ENCODE measurements around the gene ZSCAN25. TPM values are rescaled to one million over a fixed set of nuclear protein-coding genes. Genes with fewer than 3 reads are reported as not detected.
A peak's percentile ranks its signal among the peaks of the same experiment; 100 is the strongest.

ZSCAN25 gene
- total RNA-seq, 2 donors from 2014 or later, result 22.2 to 23.1 TPM

DNA sequence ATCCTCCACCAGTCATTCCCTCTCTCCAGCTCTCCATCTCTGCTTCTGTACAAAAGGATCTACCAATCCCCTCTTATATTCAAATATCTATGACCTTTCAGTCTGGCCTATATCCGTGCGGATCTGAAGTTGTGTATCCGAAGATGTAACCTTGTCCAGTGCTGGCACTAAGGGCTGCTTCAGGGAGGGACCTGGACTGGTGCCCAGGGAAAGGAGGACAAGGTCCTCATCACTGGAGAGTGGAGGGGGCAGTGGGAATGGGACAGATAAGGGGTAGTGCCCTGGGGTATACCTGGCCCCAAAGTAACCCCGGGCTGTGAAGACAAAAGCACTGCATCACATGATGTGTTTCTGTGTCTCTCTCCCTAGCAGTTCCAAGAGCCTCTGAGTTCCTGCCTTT is 16.9 kb upstream of the ZSCAN25 start:
- H3K27ac ChIP-seq (ENCODE audit: low read depth, low read length), result no peak overlapping the region
- Mint-ChIP-seq H3K4me3 (no peak overlapping the region), H3K4me1 (no peaks in the 10 kb centered on the region), H3K9me3 (no peaks in the 10 kb centered on the region), H3K27me3 (ENCODE audit: insufficient read depth) (peaks cover 4% of the 10 kb centered on the region), H3K36me3 (ENCODE audit: low read depth) (no peaks in the 10 kb centered on the region), H3K27ac (no peak overlapping the region)
- no peaks in the 10 kb centered on the region for H3K36me3 ChIP-seq (ENCODE audit: control insufficient read depth, insufficient read depth, low read length)
- H3K27me3 ChIP-seq (ENCODE audit: control insufficient read depth, insufficient read depth, low read length, poor library complexity, severe bottlenecking), result no peaks in the 10 kb centered on the region
- 89 to 90% methylated on average over 4 of the region's 4 CpGs for WGBS, 2 experiments (ENCODE audit: insufficient coverage in 1 of 2, insufficient read length in 1 of 2)
- H3K9me3 ChIP-seq (ENCODE audit: control insufficient read depth, low read length), result no peaks in the 10 kb centered on the region
- H3K9ac ChIP-seq (ENCODE audit: extremely low read depth, low read length, poor library complexity, severe bottlenecking), result no peak overlapping the region
- H3K4me3 ChIP-seq (ENCODE audit: low read length), result no peak overlapping the region
- DNase-seq, result no peak
- no peaks in the 10 kb centered on the region for H3K4me1 ChIP-seq (ENCODE audit: control insufficient read depth, insufficient read depth, low read length)
- TF ChIP-seq, protein P1, sequence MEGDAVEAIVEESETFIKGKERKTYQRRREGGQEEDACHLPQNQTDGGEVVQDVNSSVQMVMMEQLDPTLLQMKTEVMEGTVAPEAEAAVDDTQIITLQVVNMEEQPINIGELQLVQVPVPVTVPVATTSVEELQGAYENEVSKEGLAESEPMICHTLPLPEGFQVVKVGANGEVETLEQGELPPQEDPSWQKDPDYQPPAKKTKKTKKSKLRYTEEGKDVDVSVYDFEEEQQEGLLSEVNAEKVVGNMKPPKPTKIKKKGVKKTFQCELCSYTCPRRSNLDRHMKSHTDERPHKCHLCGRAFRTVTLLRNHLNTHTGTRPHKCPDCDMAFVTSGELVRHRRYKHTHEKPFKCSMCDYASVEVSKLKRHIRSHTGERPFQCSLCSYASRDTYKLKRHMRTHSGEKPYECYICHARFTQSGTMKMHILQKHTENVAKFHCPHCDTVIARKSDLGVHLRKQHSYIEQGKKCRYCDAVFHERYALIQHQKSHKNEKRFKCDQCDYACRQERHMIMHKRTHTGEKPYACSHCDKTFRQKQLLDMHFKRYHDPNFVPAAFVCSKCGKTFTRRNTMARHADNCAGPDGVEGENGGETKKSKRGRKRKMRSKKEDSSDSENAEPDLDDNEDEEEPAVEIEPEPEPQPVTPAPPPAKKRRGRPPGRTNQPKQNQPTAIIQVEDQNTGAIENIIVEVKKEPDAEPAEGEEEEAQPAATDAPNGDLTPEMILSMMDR (conservative IDR thresholded peaks at IDR 0.05), result no peak

DNA sequence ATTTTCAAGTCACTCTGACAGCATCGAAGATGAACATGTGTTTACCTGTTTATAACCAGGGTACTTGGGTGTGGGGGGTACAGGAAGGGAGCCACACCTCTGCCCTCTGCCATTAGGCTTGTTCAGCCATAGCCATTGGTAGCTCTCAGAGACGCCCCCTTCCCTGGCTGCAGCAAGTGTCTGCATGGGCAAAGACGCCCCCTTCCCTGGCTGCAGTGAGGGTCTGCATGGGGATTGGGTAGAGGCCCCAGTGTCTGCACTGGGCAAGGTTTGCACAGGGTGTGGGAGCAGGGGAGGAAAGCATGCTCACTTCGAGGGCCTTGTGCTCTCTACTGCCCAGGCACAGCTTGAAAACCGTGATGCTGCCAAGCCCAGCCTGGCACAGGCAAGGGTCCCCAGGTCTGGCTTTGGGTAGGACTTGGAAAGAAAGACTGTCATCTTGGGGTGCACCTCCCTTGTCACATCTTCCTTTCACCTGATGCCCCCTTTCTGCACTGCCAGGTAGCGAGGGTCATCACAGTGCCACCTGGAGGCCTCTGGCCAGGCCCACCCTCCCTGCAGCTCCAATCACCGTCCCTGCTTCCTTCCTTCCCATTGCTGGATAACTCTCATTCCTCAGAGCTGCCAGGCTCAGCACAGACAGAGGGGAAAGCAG is 15.0 kb upstream of the ZSCAN25 start:
- H3K9me3 ChIP-seq (ENCODE audit: control insufficient read depth, low read length), result no peaks in the 10 kb centered on the region
- H3K27ac ChIP-seq (ENCODE audit: low read depth, low read length), result no peak overlapping the region
- TF ChIP-seq, protein P1 (conservative IDR thresholded peaks at IDR 0.05), result peak; percentile 72
- DNase-seq, result peak; percentile 83
- H3K27ac Mint-ChIP-seq, result no peak overlapping the region
- H3K4me1 Mint-ChIP-seq, result no peaks in the 10 kb centered on the region
- no peak overlapping the region for H3K9ac ChIP-seq (ENCODE audit: extremely low read depth, low read length, poor library complexity, severe bottlenecking)
- H3K36me3 ChIP-seq (ENCODE audit: control insufficient read depth, insufficient read depth, low read length), result no peaks in the 10 kb centered on the region
- peaks cover 10% of the 10 kb centered on the region for H3K27me3 Mint-ChIP-seq (ENCODE audit: insufficient read depth)
- no peaks in the 10 kb centered on the region for H3K36me3 Mint-ChIP-seq (ENCODE audit: low read depth)
- H3K27me3 ChIP-seq (ENCODE audit: control insufficient read depth, insufficient read depth, low read length, poor library complexity, severe bottlenecking), result no peaks in the 10 kb centered on the region
- H3K9me3 Mint-ChIP-seq, result no peaks in the 10 kb centered on the region
- H3K4me3 Mint-ChIP-seq, result no peak overlapping the region
- 74 to 80% methylated on average over 1 to 7 of the region's 7 CpGs for WGBS, 2 experiments (ENCODE audit: insufficient coverage in 1 of 2, insufficient read length in 1 of 2)
- no peak overlapping the region for H3K4me3 ChIP-seq (ENCODE audit: low read length)
- H3K4me1 ChIP-seq (ENCODE audit: control insufficient read depth, insufficient read depth, low read length), result no peaks in the 10 kb centered on the region

DNA sequence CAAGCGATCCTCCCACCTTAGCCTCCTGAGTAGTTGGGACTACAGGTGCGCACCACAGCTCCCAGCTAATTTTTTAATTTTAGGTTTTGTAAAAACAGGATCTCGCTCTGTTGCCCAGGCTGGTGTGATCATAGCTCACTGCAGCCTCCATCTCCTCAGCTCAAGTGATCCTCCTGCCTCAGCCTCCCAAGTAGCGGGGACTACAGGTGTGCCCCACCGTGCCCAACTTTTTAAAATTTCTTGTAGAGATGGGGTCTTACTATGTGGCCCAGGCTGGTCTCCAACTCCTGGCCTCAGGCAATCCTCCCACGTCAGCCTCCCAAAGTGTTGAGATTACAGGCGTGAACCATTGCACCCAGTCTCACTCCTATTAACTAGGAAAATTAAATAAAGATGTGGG is 11.2 kb upstream of the ZSCAN25 start:
- Histone ChIP-seq H3K27me3 (ENCODE audit: control insufficient read depth, insufficient read depth, low read length, poor library complexity, severe bottlenecking) (peaks cover 6% of the 10 kb centered on the region), H3K4me1 (ENCODE audit: control insufficient read depth, insufficient read depth, low read length) (no peaks in the 10 kb centered on the region), H3K9me3 (ENCODE audit: control insufficient read depth, low read length) (no peaks in the 10 kb centered on the region), H3K36me3 (ENCODE audit: control insufficient read depth, insufficient read depth, low read length) (no peaks in the 10 kb centered on the region), H3K4me3 (ENCODE audit: low read length) (no peak overlapping the region), H3K27ac (ENCODE audit: low read depth, low read length) (no peak overlapping the region), H3K9ac (ENCODE audit: extremely low read depth, low read length, poor library complexity, severe bottlenecking) (no peak overlapping the region)
- WGBS, 2 experiments (ENCODE audit: insufficient coverage in 1 of 2, insufficient read length in 1 of 2), result 93 to 100% methylated on average over 3 to 7 of the region's 7 CpGs
- no peak for DNase-seq
- no peak overlapping the region for H3K27ac Mint-ChIP-seq
- TF ChIP-seq, protein P1 (conservative IDR thresholded peaks at IDR 0.05), result no peak
- H3K9me3 Mint-ChIP-seq, result no peaks in the 10 kb centered on the region
- no peaks in the 10 kb centered on the region for H3K4me1 Mint-ChIP-seq
- no peak overlapping the region for H3K4me3 Mint-ChIP-seq
- H3K27me3 Mint-ChIP-seq (ENCODE audit: insufficient read depth), result peaks cover 32% of the 10 kb centered on the region
- H3K36me3 Mint-ChIP-seq (ENCODE audit: low read depth), result no peaks in the 10 kb centered on the region
